Measurements from ENCODE around the gene KXD1. TPM values are rescaled to one million over a fixed set of nuclear protein-coding genes. Genes with fewer than 3 reads are reported as not detected.
A peak's percentile ranks its signal among the peaks of the same experiment; 100 is the strongest.

The KXD1 gene
- 100 to 1,000 TPM in 3 of 6 donors, 10 to 100 TPM in 3; 69.6 to 333 (median 103) TPM for total RNA-seq

- TF ChIP-seq POLR2AphosphoS5 (IDR thresholded peaks at IDR 0.05) (peak; percentile 97 to 98), CTCF (IDR thresholded peaks at IDR 0.05) (peak in 1 of 6 experiments; percentile 4), EP300 (IDR thresholded peaks at IDR 0.05) (peak in 2 of 4 donors; percentile 53 to 82), POLR2A (IDR thresholded peaks at IDR 0.05) (peak in 1 of 4 donors; percentile 89)
- no peaks in the 10 kb centered on the region for H3K27me3 ChIP-seq
- H3K9me3 ChIP-seq = no peaks in the 10 kb centered on the region
- H3K4me1 ChIP-seq = peaks cover 9 to 21% (median 12%) of the 10 kb centered on the region in 4 donors
- ATAC-seq (ENCODE audit: low FRiP score in 2 of 2) (peak; percentile 98 to 99), DNase-seq (peak; percentile 99)
- H3K4me3 ChIP-seq = peak within 1 kb of the TSS; percentile 78 to 92 (median 86)
- 1 to 6% methylated on average over 11 to 46 of the region's 58 CpGs for WGBS, 2 donors
- peaks cover 0 to 9% (median 2%) of the 10 kb centered on the region in 4 donors for H3K36me3 ChIP-seq
- H3K27ac ChIP-seq = peak within 1 kb of the TSS; percentile 91 to 98 (median 96)
Measured at GRCh38 chr19:18557411-18558201, at the start of gene KXD1. KXD1 (plus strand) TSS chr19:18557870; CDS start chr19:18562057, 4,187 bp downstream.

GRCh38 chr19:18508585-18508984, 49.1 kb upstream of the KXD1 start:
- no peaks in the 10 kb centered on the region for H3K36me3 ChIP-seq
- ATAC-seq (ENCODE audit: low FRiP score in 2 of 2) (no peak), DNase-seq (no peak)
- 86 to 92% methylated on average over 3 to 7 of the region's 7 CpGs for WGBS, 2 donors
- H3K9me3 ChIP-seq = no peaks in the 10 kb centered on the region
- H3K4me3 ChIP-seq = no peak overlapping the region
- H3K27ac ChIP-seq = peak overlapping the region in 3 of 4 donors; percentile 33 to 80 (median 79)
- no peak for TF ChIP-seq POLR2AphosphoS5 (IDR thresholded peaks at IDR 0.05)
- no peak for TF ChIP-seq EP300 (IDR thresholded peaks at IDR 0.05)
- no peak for TF ChIP-seq POLR2A (IDR thresholded peaks at IDR 0.05)
- TF ChIP-seq CTCF (IDR thresholded peaks at IDR 0.05) = no peak
- peaks cover 56 to 73% (median 62%) of the 10 kb centered on the region in 4 donors for H3K4me1 ChIP-seq
- no peaks in the 10 kb centered on the region for H3K27me3 ChIP-seq

- Histone ChIP-seq H3K9me3 (no peaks in the 10 kb centered on the region), H3K4me3 (no peak overlapping the region), H3K27me3 (no peaks in the 10 kb centered on the region), H3K36me3 (no peaks in the 10 kb centered on the region), H3K27ac (peak overlapping the region in 1 of 4 donors; percentile 2), H3K4me1 (peaks cover 55 to 73% (median 61%) of the 10 kb centered on the region in 4 donors)
- WGBS, 2 donors = 92% methylated on average over 8 of the region's 8 CpGs
- no peak for DNase-seq
- no peak for TF ChIP-seq POLR2AphosphoS5 (IDR thresholded peaks at IDR 0.05)
- TF ChIP-seq CTCF (IDR thresholded peaks at IDR 0.05) = no peak
- no peak for TF ChIP-seq POLR2A (IDR thresholded peaks at IDR 0.05)
- no peak for TF ChIP-seq EP300 (IDR thresholded peaks at IDR 0.05)
- ATAC-seq (ENCODE audit: low FRiP score in 2 of 2) = no peak
Measured at GRCh38 chr19:18510216-18510615, 47.5 kb upstream of the KXD1 start.

- no peak overlapping the region for H3K4me3 ChIP-seq
- 83 to 85% methylated on average over 11 of the region's 11 CpGs for whole genome bisulfite sequencing, 2 donors
- no peak for DNase-seq
- no peaks in the 10 kb centered on the region for H3K36me3 ChIP-seq
- H3K9me3 ChIP-seq = no peaks in the 10 kb centered on the region
- peak overlapping the region in 2 of 4 donors; percentile 65 to 87 for H3K27ac ChIP-seq
- H3K27me3 ChIP-seq = no peaks in the 10 kb centered on the region
- peaks cover 38 to 68% (median 44%) of the 10 kb centered on the region in 4 donors for H3K4me1 ChIP-seq
- TF ChIP-seq EP300 (IDR thresholded peaks at IDR 0.05) (no peak), POLR2A (IDR thresholded peaks at IDR 0.05) (no peak), CTCF (IDR thresholded peaks at IDR 0.05) (no peak), POLR2AphosphoS5 (IDR thresholded peaks at IDR 0.05) (no peak)
- ATAC-seq (ENCODE audit: low FRiP score in 2 of 2) = no peak
Measured at GRCh38 chr19:18513868-18514267, 43.8 kb upstream of the KXD1 start.
